ENCODE measurements around the gene PDE4D. TPM values are rescaled to one million over a fixed set of nuclear protein-coding genes. Genes with fewer than 3 reads are reported as not detected.

PDE4D gene
- polyA plus RNA-seq, 1 donor (not counting 4 experiments of a cell fraction or from before 2014, with no cell fraction given) = 3.6 TPM

DNA sequence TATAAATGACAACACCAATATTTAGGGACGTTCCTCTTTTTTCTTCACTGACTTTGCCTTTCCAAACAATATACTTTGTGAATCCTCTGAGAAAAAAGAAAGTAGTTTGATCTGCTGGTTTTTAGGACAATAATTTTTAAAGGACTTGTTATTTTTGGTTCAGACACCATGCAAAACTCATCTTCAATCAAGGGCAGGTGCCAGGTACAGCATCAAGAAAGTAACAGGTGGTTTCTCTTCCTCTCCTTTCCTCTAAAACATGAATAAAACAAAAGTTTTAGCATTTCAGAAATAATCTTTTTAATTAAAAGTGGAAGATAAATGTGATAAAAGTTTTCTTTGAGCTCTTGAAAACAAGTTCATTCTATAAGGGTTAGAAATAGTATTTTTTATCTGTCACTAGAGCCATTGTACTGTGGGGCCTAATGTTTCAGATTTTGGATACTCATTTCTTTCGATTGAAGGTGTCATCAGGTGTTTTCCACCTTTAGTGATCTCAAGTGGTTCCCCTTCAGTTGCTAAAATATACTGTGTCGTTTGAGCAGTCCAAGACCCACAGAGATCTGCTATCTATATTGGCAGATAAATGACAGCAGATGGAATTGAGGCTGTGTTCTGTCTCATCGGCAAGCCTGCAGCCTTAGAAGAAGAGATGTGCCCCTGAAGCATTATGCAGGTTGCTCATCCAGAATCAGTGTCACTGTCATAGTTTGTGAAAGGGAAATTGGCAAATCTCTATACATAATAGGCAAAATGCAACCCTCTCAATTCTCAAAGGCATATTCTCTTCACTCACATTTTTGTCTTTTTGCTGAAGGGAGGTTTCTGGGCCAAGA lies 499.7 kb downstream of the PDE4D start:
- H3K9me3 ChIP-seq (ENCODE audit: control insufficient read depth, low read depth, low read length) = no peaks in the 10 kb centered on the region
- H3K4me1 ChIP-seq (ENCODE audit: control insufficient read depth, extremely low read depth, insufficient read depth, low read length) = no peaks in the 10 kb centered on the region
- FAIRE-seq = no peak
- H3K27ac ChIP-seq (ENCODE audit: control insufficient read depth, insufficient read depth, low read length) = no peak overlapping the region
- DNase-seq (ENCODE audit: low read depth, low spot score) = no peak
- no peak overlapping the region for H2AFZ ChIP-seq (ENCODE audit: control insufficient read depth, low read length)
- no peaks in the 10 kb centered on the region for H3K9me1 ChIP-seq (ENCODE audit: control insufficient read depth, extremely low read depth, insufficient read depth, low read length)
- H3K79me2 ChIP-seq (ENCODE audit: control insufficient read depth, insufficient read depth, low read length) = no peaks in the 10 kb centered on the region
- dilution Hi-C loops (cut with MboI; ENCODE audit: extremely low pct_ligation_motif_present, low sequenced_read_pairs) = no loop called here
- H4K20me1 ChIP-seq (ENCODE audit: control insufficient read depth, extremely low read depth, insufficient read depth, low read length) = no peaks in the 10 kb centered on the region
- no peak overlapping the region for H3K9ac ChIP-seq (ENCODE audit: control insufficient read depth, extremely low read depth, insufficient read depth, low read length)
- no peak overlapping the region for H3K4me3 ChIP-seq (ENCODE audit: control insufficient read depth in 2 of 3, extremely low read depth in 1 of 3, insufficient read depth in 2 of 3, low read depth in 1 of 3, low read length in 3 of 3)
- H3K27me3 ChIP-seq (ENCODE audit: control insufficient read depth, extremely low read depth, insufficient read depth, low read length) = no peaks in the 10 kb centered on the region
- TF ChIP-seq EZH2 (IDR thresholded peaks at IDR 0.05; ENCODE audit: low read length) = no peak
- TF ChIP-seq CTCF (optimal IDR thresholded peaks at IDR 0.05 in 1 of 3, IDR thresholded peaks at IDR 0.05 in 1 of 3, conservative IDR thresholded peaks at IDR 0.05 in 1 of 3; ENCODE audit: extremely low read depth in 1 of 3, insufficient read depth in 2 of 3, low read length in 3 of 3) = no peak
- no peak overlapping the region for H3K4me2 ChIP-seq (ENCODE audit: control insufficient read depth, extremely low read depth, insufficient read depth, low read depth, low read length)
- H3K36me3 ChIP-seq (ENCODE audit: control insufficient read depth in 2 of 2, extremely low read depth in 1 of 2, insufficient read depth in 2 of 2, low read length in 2 of 2) = no peaks in the 10 kb centered on the region

- no peak overlapping the region for H3K27ac ChIP-seq (ENCODE audit: control insufficient read depth, insufficient read depth, low read length)
- DNase-seq (ENCODE audit: low read depth, low spot score) = no peak
- H3K9ac ChIP-seq (ENCODE audit: control insufficient read depth, extremely low read depth, insufficient read depth, low read length) = no peak overlapping the region
- no peak overlapping the region for H3K4me3 ChIP-seq (ENCODE audit: control insufficient read depth in 2 of 3, extremely low read depth in 1 of 3, insufficient read depth in 2 of 3, low read depth in 1 of 3, low read length in 3 of 3)
- H4K20me1 ChIP-seq (ENCODE audit: control insufficient read depth, extremely low read depth, insufficient read depth, low read length) = no peaks in the 10 kb centered on the region
- H3K79me2 ChIP-seq (ENCODE audit: control insufficient read depth, insufficient read depth, low read length) = no peaks in the 10 kb centered on the region
- no peaks in the 10 kb centered on the region for H3K9me3 ChIP-seq (ENCODE audit: control insufficient read depth, low read depth, low read length)
- H3K36me3 ChIP-seq (ENCODE audit: control insufficient read depth in 2 of 2, extremely low read depth in 1 of 2, insufficient read depth in 2 of 2, low read length in 2 of 2) = no peaks in the 10 kb centered on the region
- no peak for FAIRE-seq
- no peak overlapping the region for H3K4me2 ChIP-seq (ENCODE audit: control insufficient read depth, extremely low read depth, insufficient read depth, low read depth, low read length)
- H3K9me1 ChIP-seq (ENCODE audit: control insufficient read depth, extremely low read depth, insufficient read depth, low read length) = no peaks in the 10 kb centered on the region
- H2AFZ ChIP-seq (ENCODE audit: control insufficient read depth, low read length) = no peak overlapping the region
- H3K27me3 ChIP-seq (ENCODE audit: control insufficient read depth, extremely low read depth, insufficient read depth, low read length) = no peaks in the 10 kb centered on the region
- TF ChIP-seq CTCF (optimal IDR thresholded peaks at IDR 0.05 in 1 of 3, IDR thresholded peaks at IDR 0.05 in 1 of 3, conservative IDR thresholded peaks at IDR 0.05 in 1 of 3; ENCODE audit: extremely low read depth in 1 of 3, insufficient read depth in 2 of 3, low read length in 3 of 3) (no peak), EZH2 (IDR thresholded peaks at IDR 0.05; ENCODE audit: low read length) (no peak)
- H3K4me1 ChIP-seq (ENCODE audit: control insufficient read depth, extremely low read depth, insufficient read depth, low read length) = no peaks in the 10 kb centered on the region
- dilution Hi-C loops (cut with MboI; ENCODE audit: extremely low pct_ligation_motif_present, low sequenced_read_pairs) = no loop called here
These were observed 501.9 kb downstream of the PDE4D start for GRCh38 chr5:59391576-59391975.
